CD4-positive, CD25-positive, alpha-beta regulatory T cell (primary cell): ENCODE results near the gene ZNF865. TPM values are rescaled to one million over a fixed set of nuclear protein-coding genes. Genes with fewer than 3 reads are reported as not detected.

Experiments used
- ATAC-seq, 2 donors: fragments of 150-1000 bp; cut with Tn5 transposase; one replicate each; pipeline ENCODE4 v1.10.0; 2021; ENCODE audit warnings: low read depth in 2 of 2, moderate number of reproducible peaks in 2 of 2, moderate library complexity in 1 of 2
- DNase-seq, 3 donors: peaks; one replicate each; pipeline versions ENCODE4 v3.0.0 to v3.0.0-alpha.2; 2012 to 2022; ENCODE audit warnings: mixed read lengths in 1 of 3
- H3K27ac ChIP-seq: one replicate; pipeline ENCODE4 v1.7.0; 2013; ENCODE audit warnings: mild to moderate bottlenecking, low read length; ENCODE audit not compliant: insufficient read depth, poor library complexity, severe bottlenecking
- H3K27me3 ChIP-seq: one replicate; pipeline ENCODE4 v1.7.0; 2013; ENCODE audit warnings: low read length; ENCODE audit not compliant: control insufficient read depth, insufficient read depth
- H3K36me3 ChIP-seq: one replicate; pipeline ENCODE4 v1.7.0; 2013; ENCODE audit warnings: mild to moderate bottlenecking, low read length, moderate library complexity; ENCODE audit not compliant: control insufficient read depth, insufficient read depth
- H3K4me1 ChIP-seq: 2 replicates; pipeline ENCODE4 v1.7.0; 2013; ENCODE audit warnings: mild to moderate bottlenecking, low read length; ENCODE audit not compliant: insufficient read depth, control insufficient read depth, poor library complexity, severe bottlenecking
- H3K4me3 ChIP-seq: one replicate; pipeline ENCODE4 v1.7.0; 2013; ENCODE audit warnings: low read depth, mild to moderate bottlenecking, low read length, moderate library complexity
- H3K9me3 ChIP-seq, 2 experiments: 1 replicate in 1 of 2; 2 replicates in 1 of 2; pipeline ENCODE4 v1.7.0; 2013; ENCODE audit warnings: low read length in 2 of 2, mild to moderate bottlenecking in 1 of 2, moderate library complexity in 1 of 2; ENCODE audit not compliant: control insufficient read depth in 2 of 2
- H3K27ac Mint-ChIP-seq, 3 donors: one replicate each; pipeline ENCODE4 v1.8.0; 2020 to 2022; ENCODE audit warnings: mild to moderate bottlenecking in 3 of 3, mixed read lengths in 3 of 3, moderate library complexity in 2 of 3
- H3K27me3 Mint-ChIP-seq: one replicate; pipeline ENCODE4 v1.8.0; 2022; ENCODE audit warnings: mild to moderate bottlenecking, mixed read lengths
- H3K36me3 Mint-ChIP-seq: one replicate; pipeline ENCODE4 v1.8.0; 2020; ENCODE audit warnings: mixed read lengths
- H3K4me1 Mint-ChIP-seq, 4 donors: one replicate each; pipeline ENCODE4 v1.8.0; 2020 to 2022; ENCODE audit warnings: mixed read lengths in 4 of 4, mild to moderate bottlenecking in 1 of 4
- H3K4me3 Mint-ChIP-seq, 4 donors: one replicate each; pipeline ENCODE4 v1.8.0; 2020 to 2022; ENCODE audit warnings: mild to moderate bottlenecking in 4 of 4, mixed read lengths in 4 of 4, moderate library complexity in 3 of 4
- H3K9me3 Mint-ChIP-seq, 7 donors: one replicate each; pipeline ENCODE4 v1.8.0; 2020 to 2022; ENCODE audit warnings: mixed read lengths in 7 of 7, mild to moderate bottlenecking in 3 of 7, moderate library complexity in 2 of 7
- polyA plus RNA-seq, 4 donors: library from polyadenylated mRNA; unstranded; fragments of 300-500 nt; fragmentation: Illumina TruSeq; gene quantifications; one replicate each; pipeline ENCODE4 v1.2.3, GENCODE V29; 2021
- total RNA-seq: library from RNA; stranded (reverse); gene quantifications from one replicate; pipeline ENCODE4 v1.2.3, GENCODE V29; 2022

The ZNF865 gene
- total and polyA plus RNA-seq, 5 donors from 2014 or later = 0.05 to 12.8 (median 0.10) TPM

DNA sequence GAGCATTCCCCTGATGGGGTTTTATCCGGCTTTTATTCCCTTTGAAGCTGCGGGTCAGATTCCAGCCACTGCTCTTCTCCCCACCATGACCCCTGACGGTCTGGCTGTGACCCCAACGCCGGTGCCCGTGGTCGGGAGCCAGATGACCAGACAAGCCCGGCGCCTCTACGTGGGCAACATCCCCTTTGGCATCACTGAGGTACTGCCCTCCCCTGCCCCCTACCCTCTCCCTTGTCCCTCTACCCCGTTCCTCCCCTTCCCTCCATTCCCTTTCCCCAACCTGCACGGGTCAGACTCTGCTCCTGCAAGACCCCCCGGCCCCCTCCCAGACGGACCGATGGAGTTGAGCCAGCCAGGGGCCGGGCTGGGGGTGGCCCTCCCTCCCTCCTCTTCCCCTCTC, 55.5 kb downstream of the ZNF865 start:
- peak overlapping the region in 1 of 4 donors; percentile 79 for H3K4me3 Mint-ChIP-seq
- H3K36me3 Mint-ChIP-seq = peaks cover 44% of the 10 kb centered on the region
- H3K27me3 ChIP-seq = no peaks in the 10 kb centered on the region
- H3K27ac Mint-ChIP-seq = no peak overlapping the region
- peaks cover 67% of the 10 kb centered on the region for H3K36me3 ChIP-seq
- H3K9me3 Mint-ChIP-seq = no peaks in the 10 kb centered on the region
- ATAC-seq (no peak), DNase-seq (no peak)
- H3K9me3 ChIP-seq = no peaks in the 10 kb centered on the region
- no peak overlapping the region for H3K4me3 ChIP-seq
- peaks cover 7 to 67% (median 37%) of the 10 kb centered on the region in 4 donors for H3K4me1 Mint-ChIP-seq
- no peaks in the 10 kb centered on the region for H3K27me3 Mint-ChIP-seq
- no peak overlapping the region for H3K27ac ChIP-seq
- peaks cover 44% of the 10 kb centered on the region for H3K4me1 ChIP-seq

DNA sequence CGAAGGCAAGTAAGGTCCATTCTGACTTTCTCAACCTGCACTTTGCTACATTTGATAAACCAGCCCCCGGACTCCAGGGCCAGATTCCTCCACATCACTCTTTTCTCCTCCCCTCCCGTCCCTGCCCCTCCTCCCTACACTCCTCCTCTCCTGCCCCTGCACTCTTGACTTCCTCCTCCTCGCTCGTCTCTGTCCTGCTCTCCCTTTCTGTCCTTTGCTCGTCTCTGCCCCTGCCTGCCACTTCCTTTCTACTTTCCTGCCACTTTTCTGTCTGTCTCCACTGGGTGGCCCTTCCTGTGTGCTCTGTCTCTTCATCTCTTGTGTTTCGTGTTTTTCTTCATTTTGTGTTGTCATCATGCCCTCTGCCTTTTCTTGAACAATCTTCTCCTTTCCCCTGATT, 56.4 kb downstream of the ZNF865 start:
- Mint-ChIP-seq H3K27me3 (no peaks in the 10 kb centered on the region), H3K36me3 (peaks cover 44% of the 10 kb centered on the region), H3K4me1 (peaks cover 7 to 65% (median 29%) of the 10 kb centered on the region in 4 donors), H3K27ac (peak overlapping the region in 1 of 3 donors; percentile 71), H3K4me3 (peak overlapping the region in 2 of 4 donors; percentile 62 to 82), H3K9me3 (no peaks in the 10 kb centered on the region)
- Histone ChIP-seq H3K36me3 (peaks cover 75% of the 10 kb centered on the region), H3K27ac (no peak overlapping the region), H3K9me3 (no peaks in the 10 kb centered on the region), H3K27me3 (no peaks in the 10 kb centered on the region), H3K4me1 (peaks cover 36% of the 10 kb centered on the region), H3K4me3 (no peak overlapping the region)
- ATAC-seq = no peak
- DNase-seq = no peak

GRCh38 chr19:55663846-55664536, 58.5 kb downstream of the ZNF865 start:
- H3K9me3 ChIP-seq = no peaks in the 10 kb centered on the region
- H3K4me1 Mint-ChIP-seq = peaks cover 0 to 57% (median 15%) of the 10 kb centered on the region in 4 donors
- no peak overlapping the region for H3K27ac ChIP-seq
- H3K27me3 ChIP-seq = no peaks in the 10 kb centered on the region
- peaks cover 90% of the 10 kb centered on the region for H3K36me3 ChIP-seq
- H3K36me3 Mint-ChIP-seq = peaks cover 37% of the 10 kb centered on the region
- peak overlapping the region in 1 of 4 donors; percentile 22 for H3K4me3 Mint-ChIP-seq
- H3K4me1 ChIP-seq = peaks cover 14% of the 10 kb centered on the region
- H3K4me3 ChIP-seq = no peak overlapping the region
- DNase-seq (no peak), ATAC-seq (no peak)
- H3K27ac Mint-ChIP-seq = peak overlapping the region in 1 of 3 donors; percentile 52
- H3K9me3 Mint-ChIP-seq = no peaks in the 10 kb centered on the region
- no peaks in the 10 kb centered on the region for H3K27me3 Mint-ChIP-seq

DNA sequence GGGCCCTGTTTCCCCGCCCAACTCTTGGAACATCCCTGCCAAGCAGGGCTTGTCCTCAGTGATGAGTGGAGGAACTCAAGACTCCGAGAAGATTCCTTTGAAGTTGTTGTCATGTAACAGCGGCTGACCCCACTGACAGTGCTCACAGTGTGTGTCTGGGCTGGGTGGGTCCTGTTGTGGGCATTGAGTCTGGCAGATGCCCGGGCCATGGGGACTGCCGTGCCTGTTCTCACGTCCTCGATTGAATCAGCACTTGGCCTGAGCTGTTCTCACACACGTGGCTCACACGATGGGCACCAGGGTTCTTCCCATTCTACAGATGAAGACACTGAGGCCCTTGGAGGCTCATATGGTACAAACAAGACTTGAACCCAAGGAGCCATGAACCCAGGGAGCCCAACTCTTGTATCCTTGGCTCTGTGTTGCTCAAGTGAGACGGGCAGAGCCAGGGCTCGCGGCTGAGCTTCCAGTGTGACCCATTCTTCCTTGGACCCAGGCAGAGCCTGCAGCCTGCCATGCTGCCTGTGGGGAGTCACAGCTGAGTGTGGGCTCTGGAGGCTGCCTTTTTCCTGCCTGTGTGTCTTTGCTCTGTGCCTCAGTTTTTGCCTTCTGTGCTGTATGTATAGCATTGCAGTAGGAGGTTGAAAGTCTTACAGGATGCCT, 61.0 kb downstream of the ZNF865 start:
- Histone ChIP-seq H3K4me3 (no peak overlapping the region), H3K9me3 (no peaks in the 10 kb centered on the region), H3K27me3 (no peaks in the 10 kb centered on the region), H3K36me3 (peaks cover 86% of the 10 kb centered on the region), H3K4me1 (peaks cover 11% of the 10 kb centered on the region), H3K27ac (no peak overlapping the region)
- no peaks in the 10 kb centered on the region for H3K27me3 Mint-ChIP-seq
- DNase-seq (no peak), ATAC-seq (no peak)
- no peak overlapping the region for H3K4me3 Mint-ChIP-seq
- peaks cover 0 to 55% (median 17%) of the 10 kb centered on the region in 4 donors for H3K4me1 Mint-ChIP-seq
- H3K27ac Mint-ChIP-seq = no peak overlapping the region
- no peaks in the 10 kb centered on the region for H3K9me3 Mint-ChIP-seq
- peaks cover 39% of the 10 kb centered on the region for H3K36me3 Mint-ChIP-seq

Other genes with a start within 250 kb of the ZNF865 start
- not detected for gene GARIN5B, start 242.4 kb upstream of the ZNF865 start, total RNA-seq
- not detected for gene GARIN5B, start 242.4 kb upstream of the ZNF865 start, polyA plus RNA-seq
- not detected for gene IL11, start 235.2 kb upstream of the ZNF865 start, total RNA-seq
- gene IL11, start 235.2 kb upstream of the ZNF865 start, polyA plus RNA-seq = not detected
- gene TMEM190, start 228.8 kb upstream of the ZNF865 start, total RNA-seq = not detected
- gene TMEM190, start 228.8 kb upstream of the ZNF865 start, polyA plus RNA-seq = not detected
- 15.9 TPM for gene TMEM238, start 221.4 kb upstream of the ZNF865 start, total RNA-seq
- gene TMEM238, start 221.4 kb upstream of the ZNF865 start, polyA plus RNA-seq = 1 to 10 TPM in 2 of 4 donors, under 1 TPM in 2; 0.42 to 1.3 (median 0.79) TPM
- gene RPL28, start 219.7 kb upstream of the ZNF865 start, total RNA-seq = 2,934 TPM
- 100 to 1,000 TPM; 527 to 727 (median 674) TPM for gene RPL28, start 219.7 kb upstream of the ZNF865 start, polyA plus RNA-seq
- 92.9 TPM for gene UBE2S, start 197.9 kb upstream of the ZNF865 start, total RNA-seq
- gene UBE2S, start 197.9 kb upstream of the ZNF865 start, polyA plus RNA-seq = 10 to 100 TPM; 24.9 to 38.8 (median 33.2) TPM
- gene SHISA7, start 162.3 kb upstream of the ZNF865 start, total RNA-seq = not detected
- gene SHISA7, start 162.3 kb upstream of the ZNF865 start, polyA plus RNA-seq = not detected
- 6.3 TPM for gene ISOC2, start 144.0 kb upstream of the ZNF865 start, total RNA-seq
- 10 to 100 TPM; 24.7 to 34.1 (median 28.1) TPM for gene ISOC2, start 144.0 kb upstream of the ZNF865 start, polyA plus RNA-seq
- gene C19orf85, start 140.9 kb upstream of the ZNF865 start, total RNA-seq = not detected
- not detected for gene C19orf85, start 140.9 kb upstream of the ZNF865 start, polyA plus RNA-seq
- gene ZNF628, start 129.0 kb upstream of the ZNF865 start, total RNA-seq = 23.9 TPM
- gene ZNF628, start 129.0 kb upstream of the ZNF865 start, polyA plus RNA-seq = under 1 TPM; 0.05 to 0.22 (median 0.09) TPM
- 9.2 TPM for gene NAT14, start 120.5 kb upstream of the ZNF865 start, total RNA-seq
- 1 to 10 TPM; 3.3 to 5.1 (median 4.1) TPM for gene NAT14, start 120.5 kb upstream of the ZNF865 start, polyA plus RNA-seq
- gene SSC5D, start 117.2 kb upstream of the ZNF865 start, total RNA-seq = 0.27 TPM
- gene SSC5D, start 117.2 kb upstream of the ZNF865 start, polyA plus RNA-seq = not detected
- gene SBK2, start 68.5 kb upstream of the ZNF865 start, total RNA-seq = not detected
- not detected for gene SBK2, start 68.5 kb upstream of the ZNF865 start, polyA plus RNA-seq
- gene SBK3, start 60.1 kb upstream of the ZNF865 start, total RNA-seq = not detected
- gene SBK3, start 60.1 kb upstream of the ZNF865 start, polyA plus RNA-seq = not detected
- 4.2 TPM for gene ZNF579, start 24.8 kb upstream of the ZNF865 start, total RNA-seq
- gene ZNF579, start 24.8 kb upstream of the ZNF865 start, polyA plus RNA-seq = under 1 TPM in 3 of 4 donors, not detected in 1; 0.13 to 0.24 (median 0.14) TPM
- gene FIZ1, start 6.1 kb upstream of the ZNF865 start, total RNA-seq = 13.0 TPM
- gene FIZ1, start 6.1 kb upstream of the ZNF865 start, polyA plus RNA-seq = 1 to 10 TPM; 1.3 to 3.5 (median 1.5) TPM
- gene ZNF524, start 5.4 kb upstream of the ZNF865 start, total RNA-seq = 13.7 TPM
- 10 to 100 TPM; 38.5 to 53.7 (median 44.5) TPM for gene ZNF524, start 5.4 kb upstream of the ZNF865 start, polyA plus RNA-seq
- gene ZNF784, start 18.9 kb downstream of the ZNF865 start, total RNA-seq = 11.1 TPM
- gene ZNF784, start 18.9 kb downstream of the ZNF865 start, polyA plus RNA-seq = 1 to 10 TPM; 1.0 to 2.4 (median 1.6) TPM
- 30.8 TPM for gene ZNF580, start 35.4 kb downstream of the ZNF865 start, total RNA-seq
- 10 to 100 TPM; 14.3 to 18.9 (median 16.0) TPM for gene ZNF580, start 35.4 kb downstream of the ZNF865 start, polyA plus RNA-seq
- 23.7 TPM for gene ZNF581, start 38.0 kb downstream of the ZNF865 start, total RNA-seq
- gene ZNF581, start 38.0 kb downstream of the ZNF865 start, polyA plus RNA-seq = 10 to 100 TPM; 26.5 to 36.6 (median 35.1) TPM
- 0.99 TPM for gene CCDC106, start 42.6 kb downstream of the ZNF865 start, total RNA-seq
- 1 to 10 TPM in 1 of 4 donors, under 1 TPM in 3; 0.22 to 1.0 (median 0.51) TPM for gene CCDC106, start 42.6 kb downstream of the ZNF865 start, polyA plus RNA-seq
- 283 TPM for gene U2AF2, start 49.4 kb downstream of the ZNF865 start, total RNA-seq
- 1 to 10 TPM; 7.2 to 9.3 (median 8.2) TPM for gene U2AF2, start 49.4 kb downstream of the ZNF865 start, polyA plus RNA-seq
- gene EPN1, start 69.6 kb downstream of the ZNF865 start, total RNA-seq = 46.1 TPM
- gene EPN1, start 69.6 kb downstream of the ZNF865 start, polyA plus RNA-seq = 1 to 10 TPM; 6.3 to 8.3 (median 7.6) TPM
- gene NLRP9, start 132.8 kb downstream of the ZNF865 start, total RNA-seq = not detected
- not detected for gene NLRP9, start 132.8 kb downstream of the ZNF865 start, polyA plus RNA-seq
- not detected for gene RFPL4A, start 153.4 kb downstream of the ZNF865 start, total RNA-seq
- not detected for gene RFPL4A, start 153.4 kb downstream of the ZNF865 start, polyA plus RNA-seq
- not detected for gene RFPL4AL1, start 163.5 kb downstream of the ZNF865 start, total RNA-seq
- not detected for gene RFPL4AL1, start 163.5 kb downstream of the ZNF865 start, polyA plus RNA-seq
- gene NLRP11, start 226.4 kb downstream of the ZNF865 start, total RNA-seq = not detected
- not detected for gene NLRP11, start 226.4 kb downstream of the ZNF865 start, polyA plus RNA-seq
- not detected for gene NLRP4, start 230.9 kb downstream of the ZNF865 start, total RNA-seq
- gene NLRP4, start 230.9 kb downstream of the ZNF865 start, polyA plus RNA-seq = not detected